GM12872 (cell line): Measurements from ENCODE around the gene PDIA5.

Experiments used
- TF ChIP-seq, protein P1 (sequence below): IDR thresholded peaks from 3 replicates; pipeline ENCODE4 v1.5.1; 2011; ENCODE audit warnings: low read depth, mild to moderate bottlenecking, low read length, moderate library complexity; ENCODE audit not compliant: insufficient read depth

The PDIA5 gene

DNA sequence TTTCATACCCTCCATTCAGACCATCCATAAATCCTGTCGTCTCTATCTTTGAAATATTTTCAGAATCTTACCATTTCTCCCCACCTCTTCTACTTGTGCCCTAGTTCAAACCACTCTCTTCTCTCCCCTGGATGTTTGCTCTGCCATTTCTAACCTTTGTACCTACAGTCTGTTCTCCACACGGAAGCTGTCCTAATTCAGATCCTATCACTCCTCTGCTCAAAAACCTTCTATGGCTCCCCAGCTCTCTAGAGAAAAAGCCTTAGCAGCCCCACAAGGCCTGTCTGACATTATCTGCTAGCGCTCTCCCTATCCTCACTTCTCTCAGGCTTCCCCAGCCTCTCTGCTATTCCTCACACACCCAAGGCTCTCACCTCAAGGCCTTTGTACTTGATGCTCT, 34.8 kb upstream of the PDIA5 start:
- TF ChIP-seq, protein P1, sequence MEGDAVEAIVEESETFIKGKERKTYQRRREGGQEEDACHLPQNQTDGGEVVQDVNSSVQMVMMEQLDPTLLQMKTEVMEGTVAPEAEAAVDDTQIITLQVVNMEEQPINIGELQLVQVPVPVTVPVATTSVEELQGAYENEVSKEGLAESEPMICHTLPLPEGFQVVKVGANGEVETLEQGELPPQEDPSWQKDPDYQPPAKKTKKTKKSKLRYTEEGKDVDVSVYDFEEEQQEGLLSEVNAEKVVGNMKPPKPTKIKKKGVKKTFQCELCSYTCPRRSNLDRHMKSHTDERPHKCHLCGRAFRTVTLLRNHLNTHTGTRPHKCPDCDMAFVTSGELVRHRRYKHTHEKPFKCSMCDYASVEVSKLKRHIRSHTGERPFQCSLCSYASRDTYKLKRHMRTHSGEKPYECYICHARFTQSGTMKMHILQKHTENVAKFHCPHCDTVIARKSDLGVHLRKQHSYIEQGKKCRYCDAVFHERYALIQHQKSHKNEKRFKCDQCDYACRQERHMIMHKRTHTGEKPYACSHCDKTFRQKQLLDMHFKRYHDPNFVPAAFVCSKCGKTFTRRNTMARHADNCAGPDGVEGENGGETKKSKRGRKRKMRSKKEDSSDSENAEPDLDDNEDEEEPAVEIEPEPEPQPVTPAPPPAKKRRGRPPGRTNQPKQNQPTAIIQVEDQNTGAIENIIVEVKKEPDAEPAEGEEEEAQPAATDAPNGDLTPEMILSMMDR: no peak

DNA sequence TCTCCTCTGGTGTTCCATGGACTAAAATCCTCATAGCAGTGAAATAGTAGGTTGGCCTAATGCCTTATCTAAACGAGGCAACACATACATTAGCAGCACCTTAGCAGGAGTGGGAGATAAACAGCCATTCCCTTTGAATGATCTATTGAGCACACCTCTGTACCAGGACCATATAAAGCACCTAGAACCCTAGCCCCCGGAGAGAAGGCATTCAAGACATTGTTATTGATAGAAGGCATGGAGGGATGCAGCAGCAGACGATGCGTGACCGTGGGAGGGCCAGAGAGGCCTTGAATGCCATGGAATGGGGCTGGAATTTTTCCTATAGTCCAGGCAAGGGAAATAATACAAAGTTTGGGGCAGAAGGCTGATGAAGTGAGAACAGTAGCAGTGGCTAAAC, 32.7 kb upstream of the PDIA5 start:
- TF ChIP-seq, protein P1: no peak

DNA sequence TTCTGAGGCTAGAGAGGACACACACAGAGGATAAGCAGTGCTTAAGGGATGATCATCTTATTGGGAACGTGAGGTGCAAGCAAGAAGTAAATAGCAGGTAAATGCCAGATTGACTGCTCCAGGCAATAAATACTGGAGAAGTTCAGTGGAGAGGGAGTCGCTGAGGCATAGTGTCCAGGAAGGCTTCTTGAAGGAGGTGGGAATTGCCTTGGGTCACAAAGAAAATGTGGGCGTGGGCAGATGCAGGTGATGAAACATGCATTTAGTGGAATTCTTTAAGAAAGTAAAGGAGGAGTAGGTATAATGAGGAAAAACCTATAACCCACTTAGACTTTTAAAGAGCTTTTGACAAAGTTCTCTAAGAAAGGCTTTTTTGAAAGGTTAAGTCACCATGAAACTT, 31.8 kb upstream of the PDIA5 start:
- TF ChIP-seq, protein P1: no peak

DNA sequence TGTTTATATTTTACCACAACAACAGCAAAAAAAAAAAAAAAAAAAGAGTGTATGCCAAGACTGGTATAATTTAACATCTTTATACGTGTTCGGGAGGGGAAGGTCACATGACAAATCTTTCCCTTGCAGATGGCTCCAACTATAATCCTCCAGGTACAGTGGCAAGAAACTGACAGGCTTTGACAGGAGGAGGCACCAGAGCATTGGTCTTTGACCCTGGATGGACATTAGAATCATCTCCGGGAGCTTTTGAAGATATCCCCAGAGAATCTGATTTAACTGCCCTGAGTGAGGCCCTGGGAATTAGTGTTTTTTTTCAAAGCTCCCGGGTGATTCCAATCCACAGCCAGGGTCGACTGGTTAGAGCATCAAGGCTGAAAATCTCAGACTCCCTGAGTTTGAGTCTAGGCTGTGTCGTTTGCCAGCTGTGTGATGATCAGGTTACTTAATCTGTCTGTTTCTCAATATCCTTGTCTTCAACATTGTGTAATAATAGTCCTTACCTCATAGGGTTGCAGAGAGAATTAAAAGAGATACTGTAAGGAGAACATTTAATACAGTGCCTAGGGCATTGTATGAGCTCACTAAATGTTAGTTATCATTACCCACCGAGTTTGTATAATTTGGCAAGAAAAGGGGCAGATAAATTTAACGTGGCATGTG, 30.3 kb upstream of the PDIA5 start:
- TF ChIP-seq, protein P1: no peak

DNA sequence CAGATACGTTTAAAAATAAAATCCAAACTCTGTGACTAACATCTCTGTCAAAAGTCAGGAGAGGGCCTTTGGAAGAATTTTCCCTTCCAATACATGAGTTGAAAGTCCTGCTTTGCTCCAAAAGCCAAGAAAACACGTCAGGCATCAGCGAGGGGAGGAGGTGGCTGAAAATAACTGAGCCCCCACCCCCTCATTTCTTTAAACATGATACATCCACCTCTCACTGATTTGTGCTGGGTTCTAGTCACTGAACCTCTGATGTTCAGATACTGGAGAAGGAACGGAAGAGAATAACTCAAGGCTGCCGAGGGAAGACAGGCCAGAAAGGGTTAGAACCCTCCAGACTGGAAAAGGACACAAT, 29.8 kb upstream of the PDIA5 start:
- TF ChIP-seq, protein P1: no peak

DNA sequence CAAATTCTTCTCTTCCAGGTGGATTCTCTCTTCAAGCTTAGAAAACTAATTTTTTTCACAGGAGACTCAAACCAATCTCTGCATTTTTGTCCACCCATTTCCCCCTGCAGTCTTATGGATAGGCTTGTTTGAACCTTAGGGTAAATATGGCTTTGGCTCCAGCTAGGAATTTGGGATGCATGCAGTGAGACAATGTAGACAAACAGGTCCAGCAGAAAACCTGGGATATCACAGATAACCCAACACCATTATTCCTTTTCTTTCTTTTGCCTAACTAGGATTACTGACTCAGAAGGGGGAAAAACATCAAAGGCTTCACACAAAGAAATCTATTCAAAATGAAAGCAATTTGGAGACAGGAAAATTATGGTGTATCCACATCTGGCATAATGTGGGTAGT, 28.1 kb upstream of the PDIA5 start:
- TF ChIP-seq, protein P1: no peak

DNA sequence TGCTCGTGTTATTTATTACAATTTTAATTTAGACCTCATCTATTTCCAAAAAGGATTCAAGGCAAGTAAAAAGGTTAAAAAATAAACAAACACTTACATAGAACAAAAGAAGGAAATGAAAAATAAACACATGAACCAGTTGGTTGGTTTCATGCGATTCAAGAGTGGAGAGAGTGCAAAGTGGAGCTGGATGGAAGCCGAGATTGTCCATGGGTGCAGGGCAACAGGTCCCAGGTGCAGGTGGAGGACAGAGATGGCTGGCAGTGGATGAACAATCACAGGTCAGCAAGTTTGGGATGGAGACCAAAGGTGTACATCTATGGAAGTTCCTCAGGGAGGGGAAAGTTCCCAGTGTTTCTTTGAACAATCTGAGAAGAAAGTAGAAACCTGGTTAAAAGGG, 27.6 kb upstream of the PDIA5 start:
- TF ChIP-seq, protein P1: no peak
